HepG2 (cell line): ENCODE data around the gene AIFM1. TPM values are rescaled to one million over a fixed set of nuclear protein-coding genes. Genes with fewer than 3 reads are reported as not detected.
A peak's percentile ranks its signal among the peaks of the same experiment; 100 is the strongest.

Experiments
- ATAC-seq: fragments of 200-7000 bp; cut with Tn5 transposase; 3 replicates; pipeline ENCODE4 v1.9.1; 2020; ENCODE audit warnings: mild to moderate bottlenecking, moderate library complexity
- BruUV-seq: library from RNA; stranded (reverse); fragments of 400-500 nt; replicated peaks from 2 replicates; lab custom pipeline; 2021; lab: Mats Ljungman, UMichigan
- CTCF ChIA-PET: fragments of 300-600 bp; formaldehyde crosslinking; extraction: SDS; loops from one replicate; lab custom pipeline; 2021; ENCODE audit warnings: low total read pairs, inconsistent platforms, low intra/inter-chr PET ratio; lab: Yijun Ruan, JAX
- POLR2A ChIA-PET: fragments of 350-600 bp; sonication (Branson Sonifier 250); formaldehyde crosslinking; loops from one replicate; lab custom pipeline; 2020; ENCODE audit warnings: antibody characterized with exemption, inconsistent platforms; lab: Yijun Ruan, JAX
- DNase-seq: peaks from one replicate; pipeline ENCODE4 v3.0.0-alpha.2; 2015; ENCODE audit warnings: low spot score
- FAIRE-seq: peaks from 3 replicates; lab custom pipeline; 2011; peaks lifted over from hg19 to GRCh38; lab: Jason Lieb, UNC
- H2AFZ ChIP-seq: one replicate; pipeline ENCODE4 v1.6.1; 2011; ENCODE audit warnings: low read length, inconsistent platforms
- H3K27ac ChIP-seq: fragments of 300-600 bp; 3 replicates; pipeline ENCODE4 v1.8.0; 2011; ENCODE audit warnings: mixed run types, mild to moderate bottlenecking, mixed read lengths, low read length, inconsistent platforms; ENCODE audit not compliant: insufficient read depth; ENCODE audit errors: extremely low read length
- H3K27me3 ChIP-seq, 2 experiments: fragments of 200-600 bp in 1 of 2; 2 replicates in 1 of 2; 3 replicates in 1 of 2; pipeline versions ENCODE4 v1.6.0 to v1.8.0; 2011; ENCODE audit warnings: low read length in 2 of 2, mild to moderate bottlenecking in 2 of 2, moderate library complexity in 2 of 2, inconsistent platforms in 1 of 2; ENCODE audit not compliant: insufficient read depth in 2 of 2, control insufficient read depth in 1 of 2
- H3K36me3 ChIP-seq, 2 experiments: fragments of 200-600 bp in 1 of 2; replicated peaks in 1 of 2; 2 replicates in 1 of 2; 3 replicates in 1 of 2; pipeline versions ENCODE4 v1.5.1 to v1.8.0; 2011; ENCODE audit warnings: low read length in 2 of 2, inconsistent platforms in 1 of 2; ENCODE audit not compliant: insufficient read depth in 2 of 2, control insufficient read depth in 1 of 2
- H3K4me1 ChIP-seq: 2 replicates; pipeline ENCODE4 v1.5.1; 2012; ENCODE audit warnings: low read length, inconsistent platforms; ENCODE audit not compliant: insufficient read depth
- H3K4me2 ChIP-seq: 2 replicates; pipeline ENCODE4 v1.6.0; 2011; ENCODE audit warnings: low read depth, low read length, inconsistent platforms
- H3K4me3 ChIP-seq, 3 experiments: fragments of 200-600 bp in 1 of 3; sonication (generic), shearing (Covaris generic) in 1 of 3; replicated peaks in 1 of 3; 2 replicates each; pipeline ENCODE4 v1.5.1; 2011 to 2016; ENCODE audit warnings: low read length in 3 of 3, inconsistent platforms in 2 of 3, low read depth in 2 of 3, mild to moderate bottlenecking in 2 of 3, control low read depth in 1 of 3, mixed read lengths in 1 of 3; ENCODE audit not compliant: insufficient read depth in 1 of 3
- H3K79me2 ChIP-seq: one replicate; pipeline ENCODE4 v1.6.1; 2011; ENCODE audit warnings: low read length, inconsistent platforms; ENCODE audit not compliant: insufficient read depth
- H3K9ac ChIP-seq: 2 replicates; pipeline ENCODE4 v1.6.0; 2011; ENCODE audit warnings: mild to moderate bottlenecking, low read depth, low read length, inconsistent platforms; ENCODE audit not compliant: insufficient read depth
- H3K9me3 ChIP-seq: 2 replicates; pipeline ENCODE4 v1.5.1; 2012; ENCODE audit warnings: mild to moderate bottlenecking, low read length
- H4K20me1 ChIP-seq: 2 replicates; pipeline ENCODE4 v1.6.0; 2011; ENCODE audit warnings: inconsistent platforms, mild to moderate bottlenecking, low read length, moderate library complexity; ENCODE audit not compliant: insufficient read depth
- AGO2 ChIP-seq: fragments of 200-400 bp; formaldehyde crosslinking; optimal IDR thresholded peaks from 2 replicates; pipeline ENCODE3; 2017; ENCODE audit warnings: mild to moderate bottlenecking, low read depth, low read length, moderate library complexity
- FOSL1 ChIP-seq: sonication (generic); formaldehyde crosslinking; IDR thresholded peaks from 2 replicates; pipeline ENCODE4 v1.9.0; 2021; ENCODE audit warnings: missing genetic modification reagents, borderline replicate concordance
- HCFC1 ChIP-seq: fragments of 150-350 bp; IDR thresholded peaks from 2 replicates; pipeline ENCODE4 v1.6.1; 2014; ENCODE audit warnings: low read depth, low read length
- HDAC2 ChIP-seq: sonication (generic); formaldehyde crosslinking; IDR thresholded peaks from 2 replicates; pipeline ENCODE4 v1.4.0; 2020; ENCODE audit warnings: missing genetic modification reagents
- HES4 ChIP-seq: sonication (generic); formaldehyde crosslinking; IDR thresholded peaks from 2 replicates; pipeline ENCODE4 v1.9.0; 2021; ENCODE audit warnings: mild to moderate bottlenecking, missing genetic modification reagents, borderline replicate concordance
- MLLT10 ChIP-seq: sonication (generic); formaldehyde crosslinking; IDR thresholded peaks from 2 replicates; pipeline ENCODE4 v1.4.0; 2020; ENCODE audit warnings: missing genetic modification reagents
- NONO ChIP-seq, 2 experiments: fragments of 450-650 bp in 1 of 2; sonication (generic) in 1 of 2; formaldehyde crosslinking in 1 of 2; IDR thresholded peaks in 1 of 2; conservative IDR thresholded peaks in 1 of 2; 2 replicates each; pipeline versions ENCODE4 v1.6.1 to v1.8.0; 2017 to 2022; ENCODE audit warnings: mild to moderate bottlenecking in 1 of 2, missing genetic modification reagents in 1 of 2, moderate library complexity in 1 of 2
- NR2F6 ChIP-seq, 2 experiments: IDR thresholded peaks; 2 replicates each; pipeline ENCODE4 v1.6.1; 2016; ENCODE audit warnings: antibody characterized with exemption in 1 of 2, mild to moderate bottlenecking in 1 of 2
- ZEB1 ChIP-seq: IDR thresholded peaks from 2 replicates; pipeline ENCODE4 v1.6.1; 2012; ENCODE audit warnings: mild to moderate bottlenecking, low read depth, inconsistent platforms; ENCODE audit not compliant: insufficient replicate concordance
- ZNF546 ChIP-seq: sonication (generic); formaldehyde crosslinking; conservative IDR thresholded peaks from 2 replicates; pipeline ENCODE4 v1.8.1; 2023; ENCODE audit warnings: mild to moderate bottlenecking, missing genetic modification reagents
- ZNF562 ChIP-seq: sonication (generic); formaldehyde crosslinking; IDR thresholded peaks from 2 replicates; pipeline ENCODE4 v1.8.0; 2022; ENCODE audit warnings: missing genetic modification reagents, borderline replicate concordance
- ZNF746 ChIP-seq: sonication (generic); formaldehyde crosslinking; IDR thresholded peaks from 2 replicates; pipeline ENCODE4 v1.8.0; 2022; ENCODE audit warnings: mild to moderate bottlenecking, missing genetic modification reagents
- WGBS: methylation state at CpG from one replicate; pipeline ENCODE4 v1.1.6; 2017; ENCODE audit warnings: low lambda C conversion rate; 5-methylcytosine and 5-hydroxymethylcytosine counted together
- in situ Hi-C: cut with HindIII; loops from 2 replicates; pipeline ENCODE4 v1.10.0; 2017; ENCODE audit warnings: low pct_unique_long_range_greater_than_20kb; ENCODE audit not compliant: extremely low pct_ligation_motif_present
- intact Hi-C: fragments of 100-400 bp; cut with micrococcal nuclease; formaldehyde crosslinking; loops from one replicate; pipeline ENCODE4 v1.10.0; 2022; ENCODE audit not compliant: unreplicated experiment
- polyA plus RNA-seq, 8 experiments: library from polyadenylated mRNA; depleted of rRNA in 3 of 8; stranded (reverse) in 7 of 8; unstranded in 1 of 8; fragments of >200 nt; fragmentation: Illumina TruSeq in 4 of 8; extraction: Trizol in 4 of 8; gene quantifications; 2 replicates each; pipeline versions ENCODE4 v1.2.1 to v1.2.3, GENCODE V29; 2011 to 2016; ENCODE audit warnings: low read depth in 4 of 8, missing spikeins in 1 of 8, mixed read lengths in 1 of 8; ENCODE audit not compliant: insufficient read depth in 1 of 8
- total RNA-seq, 5 experiments: library from RNA; depleted of rRNA; stranded (reverse); fragments of >200 nt; fragmentation: Illumina TruSeq; extraction: Trizol; gene quantifications; 2 replicates each; pipeline ENCODE4 v1.2.3, GENCODE V29; 2016; ENCODE audit warnings: low read depth in 1 of 5

Gene AIFM1
- total and polyA plus RNA-seq, 2 of the 13 experiments (the other 11 are each of a cell fraction or from before 2014, with no cell fraction given): 42.8 to 46.9 TPM

GRCh38 chrX:130170752-130171445, 5.3 kb upstream of the AIFM1 start:
- ChIA-PET POLR2A (no interaction called here), CTCF (no interaction called here)
- Histone ChIP-seq H3K4me2 (peak overlapping the region; percentile 76), H3K9me3 (no peaks in the 10 kb centered on the region), H3K27ac (no peak overlapping the region), H4K20me1 (no peaks in the 10 kb centered on the region), H3K9ac (no peak overlapping the region), H3K27me3 (peaks cover 0 to 4% of the 10 kb centered on the region in 2 experiments; a peak in 2 of 5 replicates), H2AFZ (no peak overlapping the region), H3K4me3 (peak overlapping the region in 2 of 3 experiments; percentile 61 to 68; a peak in 2 of 6 replicates), H3K36me3 (no peaks in the 10 kb centered on the region), H3K79me2 (no peaks in the 10 kb centered on the region), H3K4me1 (peaks cover 15% of the 10 kb centered on the region)
- WGBS: 80% methylated on average over 1 of the region's 36 CpGs
- FAIRE-seq (no peak), DNase-seq (no peak), ATAC-seq (no peak)
- intact Hi-C loops (no loop called here), in situ Hi-C loops (no loop called here)
- BruUV-seq: no TSS peak
- TF ChIP-seq AGO2: peak; percentile 15
- TF ChIP-seq ZNF546: no peak

DNA sequence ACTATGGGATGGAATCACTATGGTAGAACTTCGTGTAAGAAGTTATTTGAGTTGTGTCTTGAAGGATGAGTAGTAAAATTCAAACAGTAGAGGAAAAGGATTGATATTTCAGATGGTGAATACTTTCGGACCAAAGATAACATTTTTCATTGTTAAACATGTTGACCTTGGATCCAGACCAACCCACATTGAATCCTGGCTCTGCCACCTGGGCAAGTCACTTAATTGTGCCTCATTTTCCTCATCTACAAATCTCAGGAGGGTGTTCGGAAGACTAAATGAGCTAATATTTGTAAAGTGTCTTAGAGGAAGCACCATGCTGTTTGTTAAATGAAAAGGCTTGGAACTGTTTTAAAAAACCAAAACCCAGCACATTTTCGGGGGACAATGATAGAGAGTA, 1.4 kb upstream of the AIFM1 start:
- H4K20me1 ChIP-seq: no peaks in the 10 kb centered on the region
- no TSS peak for BruUV-seq
- DNase-seq (no peak), ATAC-seq (no peak), FAIRE-seq (no peak)
- peak overlapping the region; percentile 77; the same call in 1 of the 2 replicates for H3K9ac ChIP-seq
- ChIA-PET CTCF (no interaction called here), POLR2A (no interaction called here)
- no peaks in the 10 kb centered on the region; a peak in 1 of 5 replicates for H3K27me3 ChIP-seq
- no peaks in the 10 kb centered on the region for H3K36me3 ChIP-seq
- in situ Hi-C loops: no loop called here
- no peak overlapping the region for H3K27ac ChIP-seq
- 54% methylated on average over 4 of the region's 4 CpGs for WGBS
- peaks cover 22% of the 10 kb centered on the region for H3K79me2 ChIP-seq
- no peak for TF ChIP-seq HES4 (CRISPR knock-in tag)
- TF ChIP-seq HDAC2 (CRISPR knock-in tag): no peak
- TF ChIP-seq MLLT10 (CRISPR knock-in tag): no peak
- TF ChIP-seq FOSL1 (CRISPR knock-in tag): no peak
- TF ChIP-seq NR2F6 (IDR thresholded peaks at IDR 0.05): no peak
- TF ChIP-seq NR2F6 (CRISPR knock-in tag; IDR thresholded peaks at IDR 0.05): no peak
- no peak for TF ChIP-seq HCFC1
- TF ChIP-seq ZNF562: no peak
- TF ChIP-seq NONO (IDR thresholded peaks at IDR 0.05): no peak
- no peak for TF ChIP-seq NONO (CRISPR knock-in tag; conservative IDR thresholded peaks at IDR 0.05)
- TF ChIP-seq ZEB1: no peak
- no peak for TF ChIP-seq ZNF746 (CRISPR knock-in tag)
- peaks cover 33% of the 10 kb centered on the region for H3K4me1 ChIP-seq
- H3K4me3 ChIP-seq: peak overlapping the region; percentile 62 to 80 (median 76); a peak in 5 of 6 replicates
- H3K9me3 ChIP-seq: no peaks in the 10 kb centered on the region
- H2AFZ ChIP-seq: no peak overlapping the region
- H3K4me2 ChIP-seq: peak overlapping the region; percentile 71
- intact Hi-C loops: no loop called here
